GM19395 (cell line): ENCODE data around the gene CBLN3.
"Not testable (repeated sequence)": the region's sequence is repeated elsewhere in the genome, so short reads cannot be mapped to it uniquely, and the experiment has no call there.

Source experiments
- ATAC-seq: cut with Tn5 transposase; IDR thresholded peaks from one replicate; pipeline ENCODE4 v1.9.1; 2021; ENCODE audit warnings: mild to moderate bottlenecking, moderate library complexity; ENCODE audit not compliant: unreplicated experiment

The CBLN3 gene

DNA sequence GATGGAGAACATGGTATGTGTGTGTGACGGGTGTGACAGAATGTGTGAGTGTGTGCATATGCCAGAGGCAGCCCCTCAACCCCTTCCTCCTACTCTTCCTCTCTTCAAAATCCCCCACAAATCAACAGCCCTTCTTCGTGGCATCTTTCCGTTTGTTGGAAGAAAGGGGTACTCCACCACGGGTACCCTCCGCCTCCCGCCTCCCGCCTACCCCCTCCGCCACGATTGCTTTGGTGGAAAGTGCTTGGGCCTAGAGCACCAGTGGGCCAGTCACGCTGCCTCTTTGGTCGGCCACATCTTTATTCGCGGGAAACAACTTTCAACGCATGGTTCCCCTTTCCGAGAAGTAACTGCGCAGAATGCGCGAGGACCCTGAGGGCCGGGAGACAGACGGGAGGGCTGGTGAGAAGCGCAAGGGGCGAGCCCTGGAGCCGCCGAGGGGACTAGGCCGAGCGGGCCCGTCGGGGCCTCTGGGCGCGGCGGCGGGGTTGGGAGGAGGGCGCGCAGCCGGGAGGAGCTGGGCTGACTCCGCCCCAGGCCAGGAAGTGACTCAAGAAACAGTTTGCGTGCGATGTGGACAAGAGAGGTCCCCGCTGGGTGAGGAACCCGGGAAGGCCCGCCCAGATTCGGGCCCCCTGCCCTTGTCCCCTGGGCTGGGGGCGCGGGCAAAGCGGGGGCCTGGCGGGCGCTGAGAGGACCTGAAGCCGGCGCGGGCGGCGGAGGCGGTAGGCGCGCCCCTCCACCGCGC lies at the start of gene CBLN3, which contains the start of gene KHNYN:
TSS of gene CBLN3 (minus strand) at position 274 of the 748 bp plus-strand sequence. CDS start 614 bp downstream, outside the sequence.
TSS of gene KHNYN (plus strand) at position 560 of the 748 bp plus-strand sequence. CDS start 777 bp downstream, outside the sequence.
- ATAC-seq, result peak; percentile 88

DNA sequence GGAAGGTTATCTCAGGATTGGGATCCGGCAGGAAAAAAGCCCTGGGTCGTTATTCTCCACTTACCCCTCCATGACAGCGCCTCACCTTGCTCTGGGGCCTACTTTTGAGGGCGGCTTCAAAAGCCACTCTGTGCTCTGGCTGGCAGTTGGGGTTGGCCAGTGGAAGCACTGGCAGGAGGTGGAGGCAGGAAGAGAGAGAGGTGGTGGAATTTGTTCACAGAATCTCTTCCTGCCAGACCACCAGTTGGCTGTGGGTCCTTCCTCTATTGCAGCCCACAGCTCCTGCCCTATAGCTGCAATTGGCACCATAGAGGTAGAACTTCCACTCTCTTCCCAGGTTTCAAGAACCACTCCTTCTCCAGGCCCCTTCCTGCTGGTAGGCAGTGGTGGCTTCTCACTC lies 45.8 kb upstream of the CBLN3 start:
- ATAC-seq, result no peak

DNA sequence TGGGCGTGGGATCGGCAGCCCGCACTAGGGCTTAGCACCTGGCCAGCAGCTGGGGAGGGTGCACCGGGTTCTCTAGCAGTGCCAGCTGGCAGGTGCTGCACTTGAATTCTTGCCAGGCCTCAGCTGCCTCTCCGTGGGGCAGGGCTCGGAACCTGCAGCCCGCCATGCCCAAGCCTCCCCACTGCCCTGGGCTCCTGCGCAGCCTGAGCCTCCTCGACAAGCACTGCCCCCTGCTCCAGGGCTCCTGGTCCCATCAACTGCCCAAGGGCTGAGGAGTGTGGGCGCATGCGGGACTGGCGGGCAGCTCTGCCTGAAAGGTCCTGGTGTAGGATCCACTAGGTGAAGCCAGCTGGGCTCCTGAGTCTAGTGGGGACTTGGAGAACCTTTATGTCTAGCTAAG lies 43.7 kb upstream of the CBLN3 start:
- no peak for ATAC-seq

DNA sequence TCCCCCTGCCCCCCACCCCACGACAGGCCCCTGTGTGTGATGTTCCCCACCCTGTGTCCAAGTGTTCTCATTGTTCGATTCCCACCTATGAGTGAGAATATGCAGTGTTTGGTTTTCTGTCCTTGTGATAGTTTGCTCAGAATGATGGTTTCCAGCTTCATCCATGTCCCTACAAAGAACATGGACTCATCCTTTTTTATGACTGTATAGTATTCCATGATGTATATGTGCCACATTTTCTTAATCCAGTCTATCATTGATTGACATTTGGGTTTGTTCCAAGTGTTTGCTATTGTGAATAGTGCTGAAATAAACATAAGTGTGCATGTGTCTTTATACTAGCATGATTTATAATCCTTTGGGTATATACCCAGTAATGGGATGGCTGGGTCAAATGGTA lies 41.0 kb upstream of the CBLN3 start:
- not testable (repeated sequence) for ATAC-seq

DNA sequence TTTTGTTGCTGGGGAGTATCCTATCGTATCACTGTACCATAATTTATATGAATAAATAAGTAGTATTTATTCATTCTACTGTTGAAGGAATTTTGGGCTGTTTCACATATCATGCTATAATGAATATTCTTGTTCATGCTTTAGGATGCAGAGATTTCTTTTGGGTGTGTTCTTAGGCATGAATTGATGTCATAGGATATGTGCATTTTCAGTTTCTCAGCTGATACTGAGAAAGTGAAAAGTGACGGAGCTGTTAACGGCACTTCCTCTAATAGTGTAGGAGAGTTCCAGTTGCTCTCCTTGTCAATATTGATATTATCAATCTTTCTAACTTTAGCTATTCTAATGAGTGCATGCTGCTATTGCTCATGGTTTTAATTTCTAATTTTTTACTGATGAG lies 36.3 kb upstream of the CBLN3 start:
- no peak for ATAC-seq

DNA sequence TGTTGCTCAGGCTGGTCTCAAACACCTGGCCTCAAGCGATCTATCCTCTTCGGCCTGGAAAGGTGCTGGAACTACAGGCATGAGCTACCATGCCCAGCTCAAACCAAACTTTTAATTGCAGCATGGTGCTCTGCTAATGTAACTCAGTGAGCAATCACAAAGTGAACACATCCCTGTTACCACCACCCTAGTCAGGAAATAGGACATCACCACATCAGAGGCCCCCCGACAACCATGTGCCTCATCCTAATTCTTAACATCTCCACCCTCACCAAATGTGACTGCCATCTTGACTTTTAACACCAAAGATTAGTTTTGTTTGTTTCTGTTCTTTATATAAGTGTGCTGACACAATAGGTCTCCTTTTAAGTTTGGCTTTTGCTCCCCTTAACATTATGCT lies 35.9 kb upstream of the CBLN3 start:
- no peak for ATAC-seq

DNA sequence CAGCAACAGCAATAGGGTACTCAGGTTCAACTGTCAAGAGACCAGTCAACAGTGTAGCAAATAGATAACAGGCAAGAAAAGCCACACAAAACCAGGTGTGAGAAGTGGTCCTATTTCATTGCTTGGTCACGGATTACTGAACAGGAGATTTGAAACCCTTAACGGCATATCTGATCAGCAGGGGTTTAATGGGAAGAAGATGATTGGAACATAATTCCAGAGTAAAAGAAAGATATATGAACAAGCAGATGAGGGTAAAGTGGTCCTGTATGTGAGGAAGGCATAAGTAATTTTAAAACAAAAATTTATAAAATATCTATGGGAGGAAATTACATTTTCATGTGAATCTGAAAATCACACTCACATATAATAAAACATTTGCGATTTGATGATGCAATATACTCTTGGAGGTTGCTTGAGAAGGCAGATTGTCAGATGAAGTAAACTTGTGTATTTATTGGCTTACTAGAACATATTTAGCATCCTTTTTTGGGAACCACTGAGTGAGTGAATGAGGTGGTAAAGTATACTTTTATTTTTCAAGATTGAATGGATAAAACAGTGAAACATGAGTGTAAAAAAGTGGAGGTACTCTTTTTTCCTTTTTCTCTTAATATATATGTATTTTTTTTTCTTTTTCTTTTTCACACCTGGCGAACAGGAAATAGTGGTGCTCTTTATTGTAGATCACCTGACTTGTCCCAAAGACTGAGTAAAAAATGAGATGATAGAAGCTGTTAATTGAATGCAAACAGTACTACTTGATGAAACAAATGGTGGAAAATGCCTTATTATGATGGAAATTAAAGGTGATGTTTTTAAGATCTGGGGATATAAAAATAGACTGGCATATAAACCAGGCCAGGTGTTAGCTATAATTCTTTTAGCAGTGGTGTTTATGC lies 34.7 kb upstream of the CBLN3 start:
- no peak for ATAC-seq

DNA sequence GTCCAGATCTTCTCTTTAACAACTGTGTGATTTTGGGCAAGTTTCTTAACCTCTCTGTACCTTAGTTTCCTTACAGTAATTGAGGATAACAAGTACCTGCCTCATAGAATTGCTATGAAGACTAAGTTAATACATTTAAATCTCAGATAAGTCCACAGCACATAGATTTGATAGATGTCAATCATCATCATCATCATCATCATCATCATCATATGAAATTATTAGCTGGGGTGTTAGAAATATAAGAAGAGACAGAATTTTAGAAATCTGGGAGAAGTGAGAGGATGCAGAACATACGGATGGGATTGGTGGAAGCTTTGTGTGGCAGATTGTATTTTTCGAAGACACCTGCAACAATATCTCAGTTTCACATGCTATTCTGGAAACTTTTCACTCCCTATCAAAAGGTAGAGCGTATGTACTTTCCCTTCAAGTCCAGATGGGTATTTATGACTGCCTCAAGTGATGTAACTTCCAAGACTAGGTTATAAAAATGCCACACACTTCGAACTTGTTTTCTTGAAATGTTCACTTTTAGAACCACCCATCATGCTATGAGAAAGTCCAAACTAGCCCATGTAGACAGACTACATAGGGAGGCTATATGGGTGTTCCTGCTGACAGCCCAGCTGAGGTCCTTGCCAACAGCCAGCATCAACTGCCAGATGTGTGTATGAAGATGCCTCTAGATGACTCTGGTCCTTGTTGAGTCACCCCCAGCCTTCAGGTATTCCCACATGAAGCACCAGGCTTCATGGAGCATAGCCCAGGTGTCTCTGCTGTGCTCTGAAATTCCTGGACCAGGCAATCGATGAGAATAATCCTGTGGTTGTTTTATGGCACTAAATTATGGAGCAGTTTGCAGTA lies 33.8 kb upstream of the CBLN3 start:
- no peak for ATAC-seq

DNA sequence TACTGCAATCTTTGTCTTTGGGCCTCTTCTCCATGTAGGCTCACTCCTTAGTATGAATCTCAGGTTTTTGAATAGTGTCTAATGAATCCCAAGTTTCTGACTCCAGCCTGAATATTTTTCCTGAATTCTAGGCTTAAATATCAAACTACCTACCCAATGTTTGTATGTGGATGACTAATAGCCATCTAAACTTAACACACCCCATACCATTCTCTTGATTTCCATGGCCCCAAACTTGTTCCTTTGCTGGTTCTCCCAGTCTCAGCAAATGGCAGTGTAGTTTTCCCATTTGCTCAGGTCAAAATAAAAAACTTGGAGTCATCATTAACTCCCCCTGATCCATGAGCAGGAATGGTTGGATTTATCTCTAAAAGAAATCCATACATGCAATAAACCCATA lies 31.9 kb upstream of the CBLN3 start:
- ATAC-seq, result no peak

DNA sequence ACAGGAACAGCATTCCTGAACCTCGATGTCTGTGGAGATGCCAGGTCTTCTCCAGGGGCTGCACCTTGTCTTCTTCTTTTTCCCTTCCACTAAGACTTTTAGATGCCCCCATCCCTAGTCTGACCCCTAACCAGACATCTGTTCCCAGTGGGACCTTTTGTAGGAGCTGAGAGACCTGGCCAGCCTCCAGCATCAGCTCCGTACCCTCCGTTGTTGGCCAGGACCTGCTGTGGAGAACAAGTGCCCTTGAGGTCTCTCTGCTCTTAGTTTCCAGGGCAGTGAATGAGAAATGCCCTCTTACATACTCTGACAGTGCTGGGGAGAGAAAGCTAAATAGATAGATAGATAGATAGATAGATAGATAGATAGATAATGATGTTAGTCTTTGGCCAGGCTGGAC lies 29.9 kb upstream of the CBLN3 start:
- ATAC-seq, result no peak

DNA sequence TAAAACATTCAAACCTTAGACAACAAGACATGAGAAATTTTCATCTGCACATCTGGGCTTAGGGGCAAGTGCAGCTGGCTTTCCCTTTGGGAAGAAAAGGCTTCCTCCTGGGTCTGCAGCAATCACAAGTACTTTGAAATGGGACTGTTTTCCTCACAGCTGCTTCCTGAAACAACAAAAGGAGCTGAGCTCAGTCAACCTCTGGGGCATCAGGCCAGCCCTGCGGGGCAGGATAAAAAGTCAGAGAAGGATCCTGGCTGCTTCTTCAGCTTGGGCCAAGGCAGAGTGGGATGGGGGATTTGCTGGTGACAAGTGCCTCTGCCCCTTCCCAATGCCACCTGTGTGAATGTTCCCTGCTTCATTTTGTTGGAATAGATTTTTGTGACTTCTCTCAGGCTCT lies 29.3 kb upstream of the CBLN3 start:
- ATAC-seq, result no peak

DNA sequence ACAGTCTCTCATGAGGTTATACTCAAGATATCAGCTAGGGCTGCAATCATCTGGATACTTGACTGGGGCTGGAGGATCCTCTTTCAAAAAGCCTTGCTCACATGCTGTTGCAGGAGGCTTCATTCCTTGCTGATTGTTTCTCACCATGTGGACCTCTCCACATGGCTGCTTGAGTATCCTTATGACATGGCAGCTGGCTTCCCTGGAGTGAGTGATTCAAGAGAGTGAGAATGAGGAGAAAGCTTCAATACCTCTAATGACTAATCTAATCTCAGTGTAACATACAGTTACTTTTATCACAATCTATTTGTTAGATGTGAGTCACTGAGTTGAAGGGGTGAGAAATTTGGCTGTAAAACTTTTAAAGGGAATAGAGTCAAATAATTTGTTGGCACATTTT lies 27.5 kb upstream of the CBLN3 start:
- no peak for ATAC-seq

DNA sequence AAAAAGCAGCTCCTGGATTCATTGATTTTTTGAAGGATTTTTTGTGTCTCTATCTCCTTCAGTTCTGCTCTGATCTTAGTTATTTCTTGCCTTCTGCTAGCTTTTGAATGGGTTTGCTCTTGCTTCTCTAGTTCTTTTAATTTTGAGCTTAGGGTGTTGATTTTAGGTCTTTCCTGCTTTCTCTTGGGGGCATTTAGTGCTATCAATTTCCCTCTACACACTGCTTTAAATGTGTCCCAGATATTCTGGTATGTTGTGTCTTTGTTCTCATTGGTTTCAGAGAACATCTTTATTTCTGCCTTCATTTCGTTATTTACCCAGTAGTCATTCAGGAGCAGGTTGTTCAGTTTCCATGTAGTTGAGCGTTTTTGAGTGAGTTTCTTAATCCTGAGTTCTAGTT lies 21.4 kb upstream of the CBLN3 start:
- ATAC-seq, result not testable (repeated sequence)

DNA sequence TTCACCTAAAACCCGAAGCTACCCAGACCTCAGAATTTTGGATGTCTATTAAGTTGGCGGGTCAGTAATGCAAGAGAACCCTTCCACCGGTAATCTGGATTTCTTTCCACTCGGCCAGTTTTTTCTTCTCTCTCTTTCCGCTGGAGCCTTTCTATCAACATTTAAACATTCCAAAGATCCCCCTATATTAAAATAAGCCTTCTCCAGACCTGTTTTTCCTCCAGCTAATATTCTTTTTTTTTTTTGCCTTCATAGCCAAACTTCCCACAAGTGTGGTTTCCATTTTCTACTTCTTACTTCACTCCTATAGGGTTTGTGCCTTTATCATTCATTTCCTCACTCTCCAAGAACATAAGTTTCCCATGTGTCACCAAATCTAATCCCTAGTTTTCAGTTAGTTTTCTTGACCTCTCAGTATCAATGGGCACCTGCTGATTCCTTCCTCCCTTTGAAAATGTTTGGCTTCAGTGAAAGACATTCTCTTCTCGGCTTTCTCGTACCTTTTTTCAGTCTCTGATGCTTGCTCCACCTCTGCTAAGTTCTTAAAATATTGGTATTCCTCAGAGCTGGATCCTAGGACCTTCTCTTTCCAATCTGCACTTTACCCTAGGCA lies 13.7 kb upstream of the CBLN3 start:
- ATAC-seq, result no peak

DNA sequence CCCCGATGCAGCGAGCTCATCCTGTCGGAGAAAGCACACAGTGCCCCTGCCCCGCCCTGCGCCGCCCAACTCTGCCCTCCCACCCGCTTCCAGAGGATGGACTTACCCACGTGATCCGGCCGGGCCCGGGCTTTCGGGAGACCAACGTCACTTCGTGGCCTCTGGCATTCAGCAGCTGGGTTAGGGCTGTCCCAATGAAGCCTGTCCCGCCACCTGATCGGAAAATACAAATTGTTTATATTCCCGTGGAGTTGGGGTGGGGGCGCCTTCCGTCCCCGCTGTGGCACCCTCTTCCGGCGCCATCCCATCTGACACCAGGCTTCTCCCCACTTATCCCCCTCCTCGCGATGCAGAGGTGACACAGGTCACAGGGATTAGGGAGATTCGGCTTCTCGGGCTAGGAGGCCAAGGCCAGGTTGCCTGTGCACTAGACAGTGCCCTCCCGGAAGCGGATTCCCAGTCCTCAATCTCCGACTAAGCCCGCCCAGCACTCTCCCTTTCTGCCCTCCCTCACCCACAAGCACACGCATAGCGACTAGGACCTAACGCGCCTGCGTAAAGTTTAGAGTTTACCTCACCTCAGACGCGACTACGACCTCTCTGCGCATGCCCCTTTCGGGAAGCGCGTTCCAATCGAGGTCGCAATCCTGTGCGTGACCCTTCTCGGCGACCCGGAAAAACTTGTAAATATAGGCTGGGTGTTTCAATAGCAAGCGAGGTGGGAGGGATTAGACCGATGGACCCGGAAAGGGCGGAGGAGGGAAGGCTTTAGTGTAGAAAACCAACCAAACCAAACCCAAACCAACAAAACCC lies 13.0 kb upstream of the CBLN3 start, which contains the start of gene SDR39U1:
TSS of gene SDR39U1 (minus strand) at position 537 of the 813 bp plus-strand sequence. CDS start at position 530, 7 bp downstream.
- peak; percentile 92 for ATAC-seq

DNA sequence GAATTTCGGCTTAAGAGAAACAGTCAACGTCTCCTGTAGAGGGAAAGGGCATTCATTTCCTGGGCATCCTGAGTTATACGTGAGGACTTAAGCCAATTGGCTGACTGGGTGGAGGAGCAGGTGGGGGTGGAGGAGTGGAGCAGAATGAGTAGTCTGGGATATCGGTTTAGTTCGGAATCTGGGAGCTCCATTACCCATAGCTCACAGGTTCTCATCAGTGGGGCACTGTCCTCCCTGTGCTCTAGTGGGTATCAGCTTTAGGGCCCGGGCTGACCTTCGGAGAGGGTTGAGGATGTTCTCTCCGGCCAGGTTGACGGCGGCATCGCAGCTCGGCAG lies 12.4 kb upstream of the CBLN3 start:
- no peak for ATAC-seq

DNA sequence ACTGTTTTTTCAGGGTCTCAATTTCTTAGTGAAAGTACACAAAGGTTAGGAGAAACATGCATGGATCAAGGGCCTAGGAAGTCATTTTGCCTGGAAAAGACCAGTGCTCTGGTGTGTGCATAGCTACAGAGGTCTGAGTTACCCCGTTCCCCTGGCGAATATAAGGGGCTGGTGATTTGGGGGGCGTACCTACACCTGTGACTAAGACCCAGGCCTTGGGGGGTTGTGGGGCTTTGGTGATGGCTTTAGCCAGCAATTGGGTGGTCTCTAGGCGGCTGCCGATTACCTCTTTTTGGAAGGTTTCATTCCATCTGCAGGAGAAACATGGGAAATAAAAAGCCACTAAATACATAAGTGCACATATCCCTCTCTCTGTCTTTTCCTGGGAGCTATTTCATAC lies 12.0 kb upstream of the CBLN3 start:
- no peak for ATAC-seq

DNA sequence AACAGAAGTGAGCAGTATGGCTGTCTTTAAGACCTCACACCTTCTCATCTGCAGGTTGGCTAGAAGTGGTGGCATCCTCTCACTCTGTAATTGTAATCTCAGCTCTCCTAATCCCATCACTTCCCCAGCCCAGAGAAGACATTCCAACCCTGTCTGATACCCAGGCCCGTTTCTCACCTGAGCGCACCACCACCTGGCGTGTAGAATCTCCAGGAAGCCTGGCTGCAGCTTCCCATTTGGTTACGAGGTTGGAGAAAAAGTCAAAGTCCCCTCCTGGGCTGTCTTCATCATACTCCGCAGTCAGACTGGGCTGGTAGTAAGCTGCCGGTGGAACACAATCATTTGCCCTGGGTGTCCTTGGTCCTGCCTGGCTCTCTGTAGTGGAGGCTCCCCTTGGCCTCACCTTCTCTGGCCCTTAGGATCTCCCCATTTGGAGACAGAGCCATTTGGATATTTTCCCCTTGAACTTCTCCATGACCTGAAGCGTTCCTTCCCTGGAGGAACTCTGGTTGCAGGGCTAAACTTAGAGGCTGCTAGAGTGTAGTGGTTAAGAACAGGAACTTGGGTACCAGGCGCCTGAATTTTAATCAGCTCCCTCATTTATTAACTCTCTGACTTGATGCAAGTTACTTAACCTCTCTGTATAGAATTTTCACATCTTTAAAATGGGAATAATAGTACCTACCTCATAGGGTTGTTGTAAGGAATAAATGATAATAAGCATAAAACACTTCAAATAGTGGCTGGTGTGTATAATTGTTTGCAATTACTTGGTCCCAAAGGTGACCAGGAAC lies 11.3 kb upstream of the CBLN3 start:
- ATAC-seq, result no peak
